GM23338 (cell line): ENCODE measurements around the gene PUM1. TPM values are rescaled to one million over a fixed set of nuclear protein-coding genes. Genes with fewer than 3 reads are reported as not detected.

Experiments
- ATAC-seq: fragments of 200-7000 bp; cut with Tn5 transposase; 3 replicates; pipeline ENCODE4 v1.9.1; 2020
- DNase-seq: peaks from one replicate; pipeline ENCODE4 v3.0.0-alpha.2; 2015; ENCODE audit warnings: low spot score
- H2AFZ ChIP-seq: fragments of 200-600 bp; sonication (generic); 2 replicates; pipeline ENCODE4 v1.8.0; 2016; ENCODE audit warnings: antibody characterized with exemption, mild to moderate bottlenecking, moderate library complexity
- H3F3A ChIP-seq: fragments of 200-600 bp; sonication (generic); replicated peaks from 2 replicates; pipeline ENCODE4 v1.8.0; 2017; ENCODE audit warnings: antibody characterized with exemption, mixed run types, low read depth
- H3K27ac ChIP-seq: fragments of 200-600 bp; sonication (generic); 2 replicates; pipeline ENCODE4 v1.6.1; 2016; ENCODE audit warnings: low read depth
- H3K27me3 ChIP-seq: fragments of 200-600 bp; sonication (generic); 2 replicates; pipeline ENCODE4 v1.8.0; 2016; ENCODE audit warnings: mild to moderate bottlenecking, mixed run types, moderate library complexity; ENCODE audit not compliant: insufficient read depth
- H3K36me3 ChIP-seq: fragments of 200-600 bp; sonication (generic); 2 replicates; pipeline ENCODE4 v1.8.0; 2016; ENCODE audit warnings: mild to moderate bottlenecking; ENCODE audit not compliant: insufficient read depth
- H3K4me1 ChIP-seq: fragments of 200-600 bp; sonication (generic); 2 replicates; pipeline ENCODE4 v1.8.0; 2016; ENCODE audit warnings: mild to moderate bottlenecking, moderate library complexity; ENCODE audit not compliant: insufficient read depth
- H3K4me2 ChIP-seq: fragments of 200-600 bp; sonication (generic); 2 replicates; pipeline ENCODE4 v1.7.1; 2017; ENCODE audit warnings: mixed run types
- H3K4me3 ChIP-seq: fragments of 200-600 bp; sonication (generic); 2 replicates; pipeline ENCODE4 v1.6.1; 2016; ENCODE audit warnings: mixed run types
- H3K79me2 ChIP-seq: fragments of 200-600 bp; sonication (generic); replicated peaks from 2 replicates; pipeline ENCODE4 v1.8.0; 2017; ENCODE audit warnings: mild to moderate bottlenecking; ENCODE audit not compliant: insufficient read depth
- H3K9me2 ChIP-seq: fragments of 200-600 bp; sonication (generic); 2 replicates; pipeline ENCODE4 v1.8.0; 2017; ENCODE audit not compliant: insufficient read depth
- H4K20me1 ChIP-seq: fragments of 200-600 bp; sonication (generic); replicated peaks from 2 replicates; pipeline ENCODE4 v1.8.0; 2017; ENCODE audit warnings: mild to moderate bottlenecking; ENCODE audit not compliant: insufficient read depth
- H3K27ac Mint-ChIP-seq: 2 replicates; pipeline ENCODE4 v1.8.0; 2020; ENCODE audit warnings: inconsistent platforms, mild to moderate bottlenecking, moderate library complexity, mixed read lengths
- H3K27me3 Mint-ChIP-seq: 3 replicates; pipeline ENCODE4 v1.8.0; 2022; ENCODE audit warnings: low read depth, mild to moderate bottlenecking, moderate library complexity, mixed read lengths, inconsistent platforms; ENCODE audit not compliant: insufficient read depth, poor library complexity
- H3K36me3 Mint-ChIP-seq: 3 replicates; pipeline ENCODE4 v1.8.0; 2021; ENCODE audit warnings: low read depth, mild to moderate bottlenecking, inconsistent platforms, moderate library complexity, mixed read lengths
- H3K4me1 Mint-ChIP-seq: 3 replicates; pipeline ENCODE4 v1.8.0; 2020; ENCODE audit warnings: mild to moderate bottlenecking, inconsistent platforms, mixed read lengths
- H3K4me3 Mint-ChIP-seq: 3 replicates; pipeline ENCODE4 v1.8.0; 2021; ENCODE audit warnings: moderate library complexity, mild to moderate bottlenecking, inconsistent platforms, mixed read lengths
- H3K9me3 Mint-ChIP-seq: 3 replicates; pipeline ENCODE4 v1.8.0; 2020; ENCODE audit warnings: moderate library complexity, mild to moderate bottlenecking, inconsistent platforms, mixed read lengths
- CREB1 ChIP-seq: fragments of 250-450 bp; sonication (Bioruptor Pico); IDR thresholded peaks from 2 replicates; pipeline ENCODE4 v1.5.0; 2020; ENCODE audit warnings: low read depth, mild to moderate bottlenecking, moderate library complexity
- CTCF ChIP-seq, 2 experiments: fragments of 200-600 bp in 1 of 2; sonication (generic) in 1 of 2; conservative IDR thresholded peaks; 2 replicates each; pipeline versions ENCODE4 v1.5.1 to v1.6.1; 2016 to 2017; ENCODE audit warnings: antibody characterized with exemption in 2 of 2, low read depth in 2 of 2, mild to moderate bottlenecking in 2 of 2, moderate library complexity in 1 of 2
- ETS1 ChIP-seq: IDR thresholded peaks from 2 replicates; pipeline ENCODE4 v1.6.1; 2016; ENCODE audit warnings: antibody characterized with exemption
- EZH2 ChIP-seq: fragments of 200-600 bp; sonication (generic); IDR thresholded peaks from one replicate; pipeline ENCODE4 v1.8.0; 2017; ENCODE audit warnings: antibody characterized with exemption, mild to moderate bottlenecking, low read depth; ENCODE audit not compliant: unreplicated experiment
- EZH2phosphoT487 ChIP-seq: fragments of 200-600 bp; sonication (generic); IDR thresholded peaks from one replicate; pipeline ENCODE4 v1.8.1; 2018; ENCODE audit warnings: antibody characterized with exemption; ENCODE audit not compliant: unreplicated experiment
- JUNB ChIP-seq: IDR thresholded peaks from one replicate; pipeline ENCODE4 v1.6.1; 2016; ENCODE audit warnings: antibody characterized with exemption; ENCODE audit not compliant: unreplicated experiment
- NANOG ChIP-seq: IDR thresholded peaks from 2 replicates; pipeline ENCODE4 v1.6.1; 2016; ENCODE audit warnings: antibody characterized with exemption, borderline replicate concordance
- POLR2AphosphoS5 ChIP-seq: IDR thresholded peaks from 2 replicates; pipeline ENCODE4 v1.6.1; 2016; ENCODE audit warnings: antibody characterized with exemption, low read depth
- REST ChIP-seq: IDR thresholded peaks from one replicate; pipeline ENCODE4 v1.6.1; 2018; ENCODE audit warnings: antibody characterized with exemption; ENCODE audit not compliant: unreplicated experiment
- STAT1 ChIP-seq: IDR thresholded peaks from one replicate; pipeline ENCODE4 v1.6.1; 2016; ENCODE audit warnings: antibody characterized with exemption; ENCODE audit not compliant: unreplicated experiment
- ZNF114 ChIP-seq: fragments of 250-450 bp; sonication (Bioruptor Pico); IDR thresholded peaks from 2 replicates; pipeline ENCODE4 v1.5.0; 2020; ENCODE audit warnings: mild to moderate bottlenecking, moderate library complexity
- ZNF331 ChIP-seq: fragments of 250-450 bp; sonication (Bioruptor Pico); IDR thresholded peaks from 2 replicates; pipeline ENCODE4 v1.5.0; 2020; ENCODE audit warnings: low read depth, mild to moderate bottlenecking, moderate library complexity
- polyA plus RNA-seq: library from polyadenylated mRNA; unstranded; fragments of >200 nt; fragmentation: Nextera tagmentation; extraction: Ambion mirVana; gene quantifications from 2 replicates; pipeline ENCODE4 v1.2.1, GENCODE V29; 2016
- total RNA-seq: library from RNA; depleted of rRNA; stranded (reverse); fragments of >200 nt; shearing (Covaris generic); gene quantifications from 2 replicates; pipeline ENCODE4 v1.2.3, GENCODE V29; 2014

The PUM1 gene
- total and polyA plus RNA-seq, 2 experiments from 2014 or later: 44.4 to 117 TPM

GRCh38 chr1:30969903-30970302 lies 95.6 kb downstream of the PUM1 start:
- Histone ChIP-seq H4K20me1 (peaks cover 34% of the 10 kb centered on the region), H3K27me3 (no peaks in the 10 kb centered on the region), H2AFZ (no peak overlapping the region), H3K79me2 (peaks cover 91% of the 10 kb centered on the region), H3F3A (no peaks in the 10 kb centered on the region), H3K27ac (no peak overlapping the region), H3K9me2 (no peaks in the 10 kb centered on the region), H3K4me3 (no peak overlapping the region), H3K4me2 (no peak overlapping the region), H3K4me1 (no peaks in the 10 kb centered on the region), H3K36me3 (peaks cover 39% of the 10 kb centered on the region)
- peaks cover 8% of the 10 kb centered on the region for H3K27me3 Mint-ChIP-seq
- no peak overlapping the region for H3K4me3 Mint-ChIP-seq
- H3K36me3 Mint-ChIP-seq: peaks cover 77% of the 10 kb centered on the region
- DNase-seq (no peak), ATAC-seq (no peak)
- no peak overlapping the region for H3K27ac Mint-ChIP-seq
- no peak for TF ChIP-seq JUNB
- TF ChIP-seq ZNF114: no peak
- TF ChIP-seq ZNF331: no peak
- no peak for TF ChIP-seq CREB1 (CRISPR knock-in tag)
- TF ChIP-seq STAT1: no peak
- no peak for TF ChIP-seq REST
- TF ChIP-seq NANOG: no peak
- TF ChIP-seq ETS1: no peak
- no peak for TF ChIP-seq POLR2AphosphoS5
- H3K4me1 Mint-ChIP-seq: peaks cover 14% of the 10 kb centered on the region; the same call in 2 of the 3 replicates
- H3K9me3 Mint-ChIP-seq: no peaks in the 10 kb centered on the region; the same call in 2 of the 3 replicates

GRCh38 chr1:30968220-30968971 lies 97.1 kb downstream of the PUM1 start:
- no peak overlapping the region for H3K4me3 Mint-ChIP-seq
- ATAC-seq: no peak
- peaks cover 36% of the 10 kb centered on the region for H4K20me1 ChIP-seq
- H3K9me3 Mint-ChIP-seq: no peaks in the 10 kb centered on the region; the same call in 2 of the 3 replicates
- no peak overlapping the region for H3K4me2 ChIP-seq
- H2AFZ ChIP-seq: no peak overlapping the region
- H3K9me2 ChIP-seq: no peaks in the 10 kb centered on the region
- H3K36me3 Mint-ChIP-seq: peaks cover 81% of the 10 kb centered on the region
- H3F3A ChIP-seq: no peaks in the 10 kb centered on the region
- no peaks in the 10 kb centered on the region for H3K27me3 ChIP-seq
- peaks cover 11% of the 10 kb centered on the region for H3K27me3 Mint-ChIP-seq
- no peaks in the 10 kb centered on the region for H3K4me1 ChIP-seq
- no peak overlapping the region for H3K4me3 ChIP-seq
- peaks cover 13% of the 10 kb centered on the region; the same call in 2 of the 3 replicates for H3K4me1 Mint-ChIP-seq
- peak overlapping the region; percentile 56; the same call in 1 of the 2 replicates for H3K27ac ChIP-seq
- peaks cover 50% of the 10 kb centered on the region for H3K36me3 ChIP-seq
- DNase-seq: no peak
- H3K27ac Mint-ChIP-seq: peak overlapping the region; percentile 46; the same call in 1 of the 2 replicates
- H3K79me2 ChIP-seq: peaks cover 89% of the 10 kb centered on the region
- no peak for TF ChIP-seq POLR2AphosphoS5
- no peak for TF ChIP-seq ZNF114
- TF ChIP-seq CTCF (conservative IDR thresholded peaks at IDR 0.05; ENCODE audit: low read depth in 2 of 2): no peak
- no peak for TF ChIP-seq ETS1
- no peak for TF ChIP-seq EZH2phosphoT487
- no peak for TF ChIP-seq EZH2
